HepG2 (cell line): ENCODE measurements around the gene HAUS5. TPM values are rescaled to one million over a fixed set of nuclear protein-coding genes. Genes with fewer than 3 reads are reported as not detected.
A peak's percentile ranks its signal among the peaks of the same experiment; 100 is the strongest.

ENCODE experiments used
- ARHGAP35 ChIP-seq: sonication (generic); formaldehyde crosslinking; IDR thresholded peaks from 2 replicates; pipeline ENCODE4 v1.9.0; 2022; ENCODE audit warnings: mild to moderate bottlenecking, inconsistent platforms, moderate library complexity, missing genetic modification reagents, borderline replicate concordance
- FOXJ3 ChIP-seq: sonication (generic); formaldehyde crosslinking; IDR thresholded peaks from 2 replicates; pipeline ENCODE4 v1.4.0; 2020; ENCODE audit warnings: missing genetic modification reagents, mild to moderate bottlenecking, borderline replicate concordance
- FOXK1 ChIP-seq: sonication (generic); formaldehyde crosslinking; IDR thresholded peaks from 2 replicates; pipeline ENCODE4 v1.4.0; 2020; ENCODE audit warnings: low read depth, missing genetic modification reagents, borderline replicate concordance
- KDM4B ChIP-seq: sonication (generic); formaldehyde crosslinking; IDR thresholded peaks from 2 replicates; pipeline ENCODE4 v1.4.0; 2020; ENCODE audit warnings: missing genetic modification reagents
- MTA3 ChIP-seq: sonication (generic); formaldehyde crosslinking; IDR thresholded peaks from 2 replicates; pipeline ENCODE4 v1.4.0; 2020; ENCODE audit warnings: missing genetic modification reagents
- NFATC3 ChIP-seq: sonication (generic); formaldehyde crosslinking; IDR thresholded peaks from 2 replicates; pipeline ENCODE4 v1.5.1; 2020; ENCODE audit warnings: mild to moderate bottlenecking, missing genetic modification reagents
- RXRA ChIP-seq: sonication (generic); formaldehyde crosslinking; IDR thresholded peaks from 2 replicates; pipeline ENCODE4 v1.5.1; 2020; ENCODE audit warnings: missing genetic modification reagents
- SMARCC2 ChIP-seq: fragments of 450-650 bp; IDR thresholded peaks from 2 replicates; pipeline ENCODE4 v1.6.1; 2017; ENCODE audit warnings: antibody characterized with exemption, mild to moderate bottlenecking
- ZFP1 ChIP-seq: IDR thresholded peaks from 2 replicates; pipeline ENCODE4 v1.6.1; 2016
- ZFP37 ChIP-seq: sonication (generic); formaldehyde crosslinking; IDR thresholded peaks from 2 replicates; pipeline ENCODE4 v1.4.0; 2020; ENCODE audit warnings: missing genetic modification reagents, borderline replicate concordance
- polyA plus RNA-seq, 8 experiments: library from polyadenylated mRNA; depleted of rRNA in 3 of 8; stranded (reverse) in 7 of 8; unstranded in 1 of 8; fragments of >200 nt; fragmentation: Illumina TruSeq in 4 of 8; extraction: Trizol in 4 of 8; gene quantifications; 2 replicates each; pipeline versions ENCODE4 v1.2.1 to v1.2.3, GENCODE V29; 2011 to 2016; ENCODE audit warnings: low read depth in 4 of 8, missing spikeins in 1 of 8, mixed read lengths in 1 of 8; ENCODE audit not compliant: insufficient read depth in 1 of 8
- total RNA-seq, 5 experiments: library from RNA; depleted of rRNA; stranded (reverse); fragments of >200 nt; fragmentation: Illumina TruSeq; extraction: Trizol; gene quantifications; 2 replicates each; pipeline ENCODE4 v1.2.3, GENCODE V29; 2016; ENCODE audit warnings: low read depth in 1 of 5
- TF ChIP-seq, protein P1 (sequence below): sonication (generic); formaldehyde crosslinking; IDR thresholded peaks from 2 replicates; pipeline ENCODE4 v1.4.0; 2020; ENCODE audit warnings: missing genetic modification reagents, borderline replicate concordance
- TF ChIP-seq, protein P2 (sequence below): sonication (generic); formaldehyde crosslinking; IDR thresholded peaks from 2 replicates; pipeline ENCODE4 v1.5.1; 2020; ENCODE audit warnings: mild to moderate bottlenecking, missing genetic modification reagents, moderate library complexity
- TF ChIP-seq, protein P3 (sequence below): IDR thresholded peaks from 2 replicates; pipeline ENCODE4 v1.6.1; 2016; ENCODE audit warnings: missing compliant biosample characterization, missing genetic modification reagents, borderline replicate concordance
- TF ChIP-seq, protein P4 (sequence below): sonication (generic); formaldehyde crosslinking; conservative IDR thresholded peaks from 2 replicates; pipeline ENCODE4 v1.8.1; 2023; ENCODE audit warnings: missing genetic modification reagents
- TF ChIP-seq, protein P5 (sequence below): sonication (generic); formaldehyde crosslinking; IDR thresholded peaks from 2 replicates; pipeline ENCODE4 v1.9.0; 2021; ENCODE audit warnings: mild to moderate bottlenecking, missing genetic modification reagents

HAUS5 gene
- total and polyA plus RNA-seq, 2 of the 13 experiments (the other 11 are each of a cell fraction or from before 2014, with no cell fraction given) = 10.3 to 17.7 TPM

DNA sequence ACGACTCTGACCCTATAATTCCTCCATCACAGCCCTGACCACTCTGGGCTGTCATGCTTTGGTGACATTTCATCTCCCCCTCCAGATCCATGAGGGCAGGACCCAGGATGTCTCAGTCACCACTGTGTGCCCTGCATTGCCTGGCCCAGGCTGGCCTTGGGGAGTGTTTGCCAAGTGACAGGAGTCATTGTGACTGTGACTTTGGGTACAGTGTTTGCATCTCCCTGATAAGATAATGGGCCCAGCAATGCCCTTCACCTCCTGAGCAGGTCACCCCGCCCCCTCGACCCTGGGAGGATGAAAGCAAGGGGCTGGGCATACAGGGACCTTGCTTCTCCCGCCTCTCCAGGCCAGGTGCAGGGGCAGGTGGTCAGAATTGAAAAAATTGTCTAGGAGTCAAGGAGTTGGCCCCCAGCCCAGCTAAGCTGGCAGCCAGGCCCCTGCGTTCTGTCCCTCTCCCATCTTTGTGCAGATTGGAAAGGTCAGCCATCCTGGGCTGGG lies 43.2 kb upstream of the HAUS5 start (continued):
- no peak for TF ChIP-seq NFATC3 (CRISPR knock-in tag)
- peak; percentile 36; the same call in 1 of the 2 replicates for TF ChIP-seq FOXJ3
- no peak for TF ChIP-seq ARHGAP35
- no peak for TF ChIP-seq ZFP37 (CRISPR knock-in tag)
- TF ChIP-seq, protein P1, sequence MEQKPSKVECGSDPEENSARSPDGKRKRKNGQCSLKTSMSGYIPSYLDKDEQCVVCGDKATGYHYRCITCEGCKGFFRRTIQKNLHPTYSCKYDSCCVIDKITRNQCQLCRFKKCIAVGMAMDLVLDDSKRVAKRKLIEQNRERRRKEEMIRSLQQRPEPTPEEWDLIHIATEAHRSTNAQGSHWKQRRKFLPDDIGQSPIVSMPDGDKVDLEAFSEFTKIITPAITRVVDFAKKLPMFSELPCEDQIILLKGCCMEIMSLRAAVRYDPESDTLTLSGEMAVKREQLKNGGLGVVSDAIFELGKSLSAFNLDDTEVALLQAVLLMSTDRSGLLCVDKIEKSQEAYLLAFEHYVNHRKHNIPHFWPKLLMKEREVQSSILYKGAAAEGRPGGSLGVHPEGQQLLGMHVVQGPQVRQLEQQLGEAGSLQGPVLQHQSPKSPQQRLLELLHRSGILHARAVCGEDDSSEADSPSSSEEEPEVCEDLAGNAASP (CRISPR knock-in tag) = peak; percentile 99
- no peak for TF ChIP-seq SMARCC2
- TF ChIP-seq ZFP1 (CRISPR knock-in tag) = 0 out of 2 replicates have a peak, but pooled peaks have one; percentile 46
- TF ChIP-seq, protein P2, sequence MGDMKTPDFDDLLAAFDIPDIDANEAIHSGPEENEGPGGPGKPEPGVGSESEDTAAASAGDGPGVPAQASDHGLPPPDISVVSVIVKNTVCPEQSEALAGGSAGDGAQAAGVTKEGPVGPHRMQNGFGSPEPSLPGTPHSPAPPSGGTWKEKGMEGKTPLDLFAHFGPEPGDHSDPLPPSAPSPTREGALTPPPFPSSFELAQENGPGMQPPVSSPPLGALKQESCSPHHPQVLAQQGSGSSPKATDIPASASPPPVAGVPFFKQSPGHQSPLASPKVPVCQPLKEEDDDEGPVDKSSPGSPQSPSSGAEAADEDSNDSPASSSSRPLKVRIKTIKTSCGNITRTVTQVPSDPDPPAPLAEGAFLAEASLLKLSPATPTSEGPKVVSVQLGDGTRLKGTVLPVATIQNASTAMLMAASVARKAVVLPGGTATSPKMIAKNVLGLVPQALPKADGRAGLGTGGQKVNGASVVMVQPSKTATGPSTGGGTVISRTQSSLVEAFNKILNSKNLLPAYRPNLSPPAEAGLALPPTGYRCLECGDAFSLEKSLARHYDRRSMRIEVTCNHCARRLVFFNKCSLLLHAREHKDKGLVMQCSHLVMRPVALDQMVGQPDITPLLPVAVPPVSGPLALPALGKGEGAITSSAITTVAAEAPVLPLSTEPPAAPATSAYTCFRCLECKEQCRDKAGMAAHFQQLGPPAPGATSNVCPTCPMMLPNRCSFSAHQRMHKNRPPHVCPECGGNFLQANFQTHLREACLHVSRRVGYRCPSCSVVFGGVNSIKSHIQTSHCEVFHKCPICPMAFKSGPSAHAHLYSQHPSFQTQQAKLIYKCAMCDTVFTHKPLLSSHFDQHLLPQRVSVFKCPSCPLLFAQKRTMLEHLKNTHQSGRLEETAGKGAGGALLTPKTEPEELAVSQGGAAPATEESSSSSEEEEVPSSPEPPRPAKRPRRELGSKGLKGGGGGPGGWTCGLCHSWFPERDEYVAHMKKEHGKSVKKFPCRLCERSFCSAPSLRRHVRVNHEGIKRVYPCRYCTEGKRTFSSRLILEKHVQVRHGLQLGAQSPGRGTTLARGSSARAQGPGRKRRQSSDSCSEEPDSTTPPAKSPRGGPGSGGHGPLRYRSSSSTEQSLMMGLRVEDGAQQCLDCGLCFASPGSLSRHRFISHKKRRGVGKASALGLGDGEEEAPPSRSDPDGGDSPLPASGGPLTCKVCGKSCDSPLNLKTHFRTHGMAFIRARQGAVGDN (CRISPR knock-in tag) = peak; percentile 74
- TF ChIP-seq MTA3 (CRISPR knock-in tag) = no peak
- TF ChIP-seq, protein P3, sequence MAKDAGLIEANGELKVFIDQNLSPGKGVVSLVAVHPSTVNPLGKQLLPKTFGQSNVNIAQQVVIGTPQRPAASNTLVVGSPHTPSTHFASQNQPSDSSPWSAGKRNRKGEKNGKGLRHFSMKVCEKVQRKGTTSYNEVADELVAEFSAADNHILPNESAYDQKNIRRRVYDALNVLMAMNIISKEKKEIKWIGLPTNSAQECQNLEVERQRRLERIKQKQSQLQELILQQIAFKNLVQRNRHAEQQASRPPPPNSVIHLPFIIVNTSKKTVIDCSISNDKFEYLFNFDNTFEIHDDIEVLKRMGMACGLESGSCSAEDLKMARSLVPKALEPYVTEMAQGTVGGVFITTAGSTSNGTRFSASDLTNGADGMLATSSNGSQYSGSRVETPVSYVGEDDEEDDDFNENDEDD (CRISPR knock-in tag) = peak; percentile 52; the same call in 1 of the 2 replicates
- peak; percentile 32; the same call in 1 of the 2 replicates for TF ChIP-seq KDM4B (CRISPR knock-in tag)
- TF ChIP-seq RXRA = peak; percentile 99
- TF ChIP-seq FOXK1 = no peak
- TF ChIP-seq, protein P4, sequence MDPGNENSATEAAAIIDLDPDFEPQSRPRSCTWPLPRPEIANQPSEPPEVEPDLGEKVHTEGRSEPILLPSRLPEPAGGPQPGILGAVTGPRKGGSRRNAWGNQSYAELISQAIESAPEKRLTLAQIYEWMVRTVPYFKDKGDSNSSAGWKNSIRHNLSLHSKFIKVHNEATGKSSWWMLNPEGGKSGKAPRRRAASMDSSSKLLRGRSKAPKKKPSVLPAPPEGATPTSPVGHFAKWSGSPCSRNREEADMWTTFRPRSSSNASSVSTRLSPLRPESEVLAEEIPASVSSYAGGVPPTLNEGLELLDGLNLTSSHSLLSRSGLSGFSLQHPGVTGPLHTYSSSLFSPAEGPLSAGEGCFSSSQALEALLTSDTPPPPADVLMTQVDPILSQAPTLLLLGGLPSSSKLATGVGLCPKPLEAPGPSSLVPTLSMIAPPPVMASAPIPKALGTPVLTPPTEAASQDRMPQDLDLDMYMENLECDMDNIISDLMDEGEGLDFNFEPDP (CRISPR knock-in tag) = 0 out of 2 replicates have a peak, but pooled peaks have one; percentile 68
- TF ChIP-seq, protein P5, sequence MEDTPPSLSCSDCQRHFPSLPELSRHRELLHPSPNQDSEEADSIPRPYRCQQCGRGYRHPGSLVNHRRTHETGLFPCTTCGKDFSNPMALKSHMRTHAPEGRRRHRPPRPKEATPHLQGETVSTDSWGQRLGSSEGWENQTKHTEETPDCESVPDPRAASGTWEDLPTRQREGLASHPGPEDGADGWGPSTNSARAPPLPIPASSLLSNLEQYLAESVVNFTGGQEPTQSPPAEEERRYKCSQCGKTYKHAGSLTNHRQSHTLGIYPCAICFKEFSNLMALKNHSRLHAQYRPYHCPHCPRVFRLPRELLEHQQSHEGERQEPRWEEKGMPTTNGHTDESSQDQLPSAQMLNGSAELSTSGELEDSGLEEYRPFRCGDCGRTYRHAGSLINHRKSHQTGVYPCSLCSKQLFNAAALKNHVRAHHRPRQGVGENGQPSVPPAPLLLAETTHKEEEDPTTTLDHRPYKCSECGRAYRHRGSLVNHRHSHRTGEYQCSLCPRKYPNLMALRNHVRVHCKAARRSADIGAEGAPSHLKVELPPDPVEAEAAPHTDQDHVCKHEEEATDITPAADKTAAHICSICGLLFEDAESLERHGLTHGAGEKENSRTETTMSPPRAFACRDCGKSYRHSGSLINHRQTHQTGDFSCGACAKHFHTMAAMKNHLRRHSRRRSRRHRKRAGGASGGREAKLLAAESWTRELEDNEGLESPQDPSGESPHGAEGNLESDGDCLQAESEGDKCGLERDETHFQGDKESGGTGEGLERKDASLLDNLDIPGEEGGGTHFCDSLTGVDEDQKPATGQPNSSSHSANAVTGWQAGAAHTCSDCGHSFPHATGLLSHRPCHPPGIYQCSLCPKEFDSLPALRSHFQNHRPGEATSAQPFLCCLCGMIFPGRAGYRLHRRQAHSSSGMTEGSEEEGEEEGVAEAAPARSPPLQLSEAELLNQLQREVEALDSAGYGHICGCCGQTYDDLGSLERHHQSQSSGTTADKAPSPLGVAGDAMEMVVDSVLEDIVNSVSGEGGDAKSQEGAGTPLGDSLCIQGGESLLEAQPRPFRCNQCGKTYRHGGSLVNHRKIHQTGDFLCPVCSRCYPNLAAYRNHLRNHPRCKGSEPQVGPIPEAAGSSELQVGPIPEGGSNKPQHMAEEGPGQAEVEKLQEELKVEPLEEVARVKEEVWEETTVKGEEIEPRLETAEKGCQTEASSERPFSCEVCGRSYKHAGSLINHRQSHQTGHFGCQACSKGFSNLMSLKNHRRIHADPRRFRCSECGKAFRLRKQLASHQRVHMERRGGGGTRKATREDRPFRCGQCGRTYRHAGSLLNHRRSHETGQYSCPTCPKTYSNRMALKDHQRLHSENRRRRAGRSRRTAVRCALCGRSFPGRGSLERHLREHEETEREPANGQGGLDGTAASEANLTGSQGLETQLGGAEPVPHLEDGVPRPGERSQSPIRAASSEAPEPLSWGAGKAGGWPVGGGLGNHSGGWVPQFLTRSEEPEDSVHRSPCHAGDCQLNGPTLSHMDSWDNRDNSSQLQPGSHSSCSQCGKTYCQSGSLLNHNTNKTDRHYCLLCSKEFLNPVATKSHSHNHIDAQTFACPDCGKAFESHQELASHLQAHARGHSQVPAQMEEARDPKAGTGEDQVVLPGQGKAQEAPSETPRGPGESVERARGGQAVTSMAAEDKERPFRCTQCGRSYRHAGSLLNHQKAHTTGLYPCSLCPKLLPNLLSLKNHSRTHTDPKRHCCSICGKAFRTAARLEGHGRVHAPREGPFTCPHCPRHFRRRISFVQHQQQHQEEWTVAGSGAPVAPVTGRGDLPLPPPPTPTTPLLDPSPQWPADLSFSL (CRISPR knock-in tag) = no peak
